Panc1 (cell line): ENCODE results near the gene DHRS2. TPM values are rescaled to one million over a fixed set of nuclear protein-coding genes. Genes with fewer than 3 reads are reported as not detected.

Experiments used
- ATAC-seq: fragments of 200-7000 bp; cut with Tn5 transposase; 2 replicates; pipeline ENCODE4 v1.9.1; 2020; ENCODE audit warnings: mild to moderate bottlenecking, moderate library complexity
- BruUV-seq: library from RNA; stranded (reverse); fragments of 400-500 nt; replicated peaks from 2 replicates; lab custom pipeline; 2021; lab: Mats Ljungman, UMichigan
- CTCF ChIA-PET: fragments of 300-600 bp; sonication (Branson Sonifier 250); formaldehyde crosslinking; loops from one replicate; lab custom pipeline; 2022; ENCODE audit warnings: antibody characterized with exemption; lab: Charles Lee
- POLR2A ChIA-PET: fragments of 300-600 bp; sonication (Branson Sonifier 250); formaldehyde crosslinking; loops from one replicate; lab custom pipeline; 2022; ENCODE audit warnings: antibody characterized with exemption; lab: Charles Lee
- DNase-seq: peaks from one replicate; pipeline ENCODE4 v3.0.0-alpha.2; 2010; ENCODE audit warnings: low read depth, low spot score
- H3K27ac ChIP-seq: 2 replicates; pipeline ENCODE4 v1.5.1; 2011; ENCODE audit warnings: mild to moderate bottlenecking, low read length, inconsistent platforms
- H3K27me3 ChIP-seq: fragments of 200-500 bp; sonication (Bioruptor generic); 2 replicates; pipeline ENCODE4 v1.6.0; 2014; ENCODE audit warnings: low read length, inconsistent platforms; ENCODE audit not compliant: control insufficient read depth, insufficient read depth
- H3K36me3 ChIP-seq: fragments of 200-500 bp; sonication (Bioruptor generic); 2 replicates; pipeline ENCODE4 v1.5.1; 2014; ENCODE audit warnings: inconsistent platforms, mild to moderate bottlenecking, low read length, moderate library complexity; ENCODE audit not compliant: control insufficient read depth, insufficient read depth
- H3K4me1 ChIP-seq: 2 replicates; pipeline ENCODE4 v1.5.1; 2011; ENCODE audit warnings: inconsistent platforms, mild to moderate bottlenecking, low read length, moderate library complexity; ENCODE audit not compliant: control insufficient read depth, insufficient read depth
- H3K4me3 ChIP-seq, 2 experiments: 2 replicates each; pipeline ENCODE4 v1.5.1; 2011 to 2012; ENCODE audit warnings: low read depth in 2 of 2, low read length in 2 of 2, mild to moderate bottlenecking in 2 of 2, inconsistent platforms in 1 of 2, moderate library complexity in 1 of 2
- H3K9me3 ChIP-seq: fragments of 200-500 bp; sonication (Bioruptor generic); 2 replicates; pipeline ENCODE4 v1.5.1; 2014; ENCODE audit warnings: low read depth, mild to moderate bottlenecking, inconsistent platforms, low read length, moderate library complexity; ENCODE audit not compliant: control insufficient read depth, insufficient read depth
- POLR2AphosphoS5 ChIP-seq: IDR thresholded peaks from 2 replicates; pipeline ENCODE4 v1.6.1; 2012; ENCODE audit warnings: mild to moderate bottlenecking, low read depth, low read length, moderate library complexity
- SIN3A ChIP-seq: IDR thresholded peaks from 2 replicates; pipeline ENCODE4 v1.6.1; 2012; ENCODE audit warnings: low read depth, mild to moderate bottlenecking, low read length, moderate library complexity, borderline replicate concordance; ENCODE audit not compliant: insufficient read depth
- TCF7L2 ChIP-seq: IDR thresholded peaks from 2 replicates; pipeline ENCODE4 v1.6.1; 2011; ENCODE audit warnings: mild to moderate bottlenecking, low read depth, low read length, inconsistent platforms
- in situ Hi-C: cut with HindIII; loops from 2 replicates; pipeline ENCODE4 v1.10.0; 2016; ENCODE audit warnings: low sequenced_read_pairs, low pct_unique_long_range_greater_than_20kb
- intact Hi-C: fragments of 100-400 bp; cut with micrococcal nuclease; formaldehyde crosslinking; loops from one replicate; pipeline ENCODE4 v1.10.0; 2022; ENCODE audit not compliant: unreplicated experiment
- total RNA-seq: library from RNA; stranded (reverse); gene quantifications from one replicate; pipeline ENCODE4 v1.2.1, GENCODE V29; 2021; ENCODE audit not compliant: unreplicated experiment
- TF ChIP-seq, protein P1 (sequence below), 2 experiments: IDR thresholded peaks; 2 replicates each; pipeline ENCODE4 v1.6.1; 2011 to 2012; ENCODE audit warnings: low read depth in 2 of 2, control low read depth in 1 of 2, low read length in 1 of 2, mild to moderate bottlenecking in 1 of 2, moderate library complexity in 1 of 2; ENCODE audit not compliant: insufficient read depth in 1 of 2
- TF ChIP-seq, protein P2 (sequence below): fragments of 450-650 bp; IDR thresholded peaks from 2 replicates; pipeline ENCODE4 v1.5.1; 2017; ENCODE audit warnings: mild to moderate bottlenecking

DHRS2 gene
- total RNA-seq, 1 experiment from 2014 or later: 1.0 TPM

DNA sequence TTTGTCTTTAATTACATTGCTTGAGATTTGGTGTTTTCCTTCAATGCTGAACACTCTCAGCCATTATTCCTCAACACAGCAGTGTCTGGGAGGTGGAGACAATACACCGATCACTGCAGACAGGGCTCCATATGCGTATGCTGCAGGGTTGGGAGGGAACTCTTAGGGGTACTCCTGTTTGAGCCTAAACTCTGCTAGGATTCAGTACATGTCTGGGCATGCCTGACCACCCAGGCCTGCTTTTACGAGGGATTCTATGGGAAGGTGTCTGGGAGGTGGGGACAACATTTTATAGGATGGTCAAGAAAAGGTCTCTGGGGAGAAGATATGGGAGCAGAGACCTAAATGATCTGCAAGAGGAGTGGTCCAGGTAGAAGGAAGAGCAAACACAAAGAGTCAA is 34.3 kb downstream of the DHRS2 start:
- H3K4me1 ChIP-seq: no peaks in the 10 kb centered on the region
- H3K4me3 ChIP-seq: no peak overlapping the region
- no peaks in the 10 kb centered on the region for H3K36me3 ChIP-seq
- DNase-seq (no peak), ATAC-seq (no peak)
- intact Hi-C loops: no loop called here
- no peaks in the 10 kb centered on the region for H3K9me3 ChIP-seq
- ChIA-PET CTCF (no interaction called here), POLR2A (no interaction called here)
- H3K27ac ChIP-seq: no peak overlapping the region
- in situ Hi-C loops: no loop called here
- BruUV-seq: no TSS peak
- H3K27me3 ChIP-seq: no peaks in the 10 kb centered on the region
- TF ChIP-seq, protein P1, sequence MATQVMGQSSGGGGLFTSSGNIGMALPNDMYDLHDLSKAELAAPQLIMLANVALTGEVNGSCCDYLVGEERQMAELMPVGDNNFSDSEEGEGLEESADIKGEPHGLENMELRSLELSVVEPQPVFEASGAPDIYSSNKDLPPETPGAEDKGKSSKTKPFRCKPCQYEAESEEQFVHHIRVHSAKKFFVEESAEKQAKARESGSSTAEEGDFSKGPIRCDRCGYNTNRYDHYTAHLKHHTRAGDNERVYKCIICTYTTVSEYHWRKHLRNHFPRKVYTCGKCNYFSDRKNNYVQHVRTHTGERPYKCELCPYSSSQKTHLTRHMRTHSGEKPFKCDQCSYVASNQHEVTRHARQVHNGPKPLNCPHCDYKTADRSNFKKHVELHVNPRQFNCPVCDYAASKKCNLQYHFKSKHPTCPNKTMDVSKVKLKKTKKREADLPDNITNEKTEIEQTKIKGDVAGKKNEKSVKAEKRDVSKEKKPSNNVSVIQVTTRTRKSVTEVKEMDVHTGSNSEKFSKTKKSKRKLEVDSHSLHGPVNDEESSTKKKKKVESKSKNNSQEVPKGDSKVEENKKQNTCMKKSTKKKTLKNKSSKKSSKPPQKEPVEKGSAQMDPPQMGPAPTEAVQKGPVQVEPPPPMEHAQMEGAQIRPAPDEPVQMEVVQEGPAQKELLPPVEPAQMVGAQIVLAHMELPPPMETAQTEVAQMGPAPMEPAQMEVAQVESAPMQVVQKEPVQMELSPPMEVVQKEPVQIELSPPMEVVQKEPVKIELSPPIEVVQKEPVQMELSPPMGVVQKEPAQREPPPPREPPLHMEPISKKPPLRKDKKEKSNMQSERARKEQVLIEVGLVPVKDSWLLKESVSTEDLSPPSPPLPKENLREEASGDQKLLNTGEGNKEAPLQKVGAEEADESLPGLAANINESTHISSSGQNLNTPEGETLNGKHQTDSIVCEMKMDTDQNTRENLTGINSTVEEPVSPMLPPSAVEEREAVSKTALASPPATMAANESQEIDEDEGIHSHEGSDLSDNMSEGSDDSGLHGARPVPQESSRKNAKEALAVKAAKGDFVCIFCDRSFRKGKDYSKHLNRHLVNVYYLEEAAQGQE (IDR thresholded peaks at IDR 0.05; ENCODE audit: insufficient read depth in 1 of 2, low read depth in 2 of 2, low read length in 1 of 2): no peak
- no peak for TF ChIP-seq POLR2AphosphoS5
- TF ChIP-seq, protein P2, sequence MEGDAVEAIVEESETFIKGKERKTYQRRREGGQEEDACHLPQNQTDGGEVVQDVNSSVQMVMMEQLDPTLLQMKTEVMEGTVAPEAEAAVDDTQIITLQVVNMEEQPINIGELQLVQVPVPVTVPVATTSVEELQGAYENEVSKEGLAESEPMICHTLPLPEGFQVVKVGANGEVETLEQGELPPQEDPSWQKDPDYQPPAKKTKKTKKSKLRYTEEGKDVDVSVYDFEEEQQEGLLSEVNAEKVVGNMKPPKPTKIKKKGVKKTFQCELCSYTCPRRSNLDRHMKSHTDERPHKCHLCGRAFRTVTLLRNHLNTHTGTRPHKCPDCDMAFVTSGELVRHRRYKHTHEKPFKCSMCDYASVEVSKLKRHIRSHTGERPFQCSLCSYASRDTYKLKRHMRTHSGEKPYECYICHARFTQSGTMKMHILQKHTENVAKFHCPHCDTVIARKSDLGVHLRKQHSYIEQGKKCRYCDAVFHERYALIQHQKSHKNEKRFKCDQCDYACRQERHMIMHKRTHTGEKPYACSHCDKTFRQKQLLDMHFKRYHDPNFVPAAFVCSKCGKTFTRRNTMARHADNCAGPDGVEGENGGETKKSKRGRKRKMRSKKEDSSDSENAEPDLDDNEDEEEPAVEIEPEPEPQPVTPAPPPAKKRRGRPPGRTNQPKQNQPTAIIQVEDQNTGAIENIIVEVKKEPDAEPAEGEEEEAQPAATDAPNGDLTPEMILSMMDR: no peak
- no peak for TF ChIP-seq SIN3A
- TF ChIP-seq TCF7L2: no peak

DNA sequence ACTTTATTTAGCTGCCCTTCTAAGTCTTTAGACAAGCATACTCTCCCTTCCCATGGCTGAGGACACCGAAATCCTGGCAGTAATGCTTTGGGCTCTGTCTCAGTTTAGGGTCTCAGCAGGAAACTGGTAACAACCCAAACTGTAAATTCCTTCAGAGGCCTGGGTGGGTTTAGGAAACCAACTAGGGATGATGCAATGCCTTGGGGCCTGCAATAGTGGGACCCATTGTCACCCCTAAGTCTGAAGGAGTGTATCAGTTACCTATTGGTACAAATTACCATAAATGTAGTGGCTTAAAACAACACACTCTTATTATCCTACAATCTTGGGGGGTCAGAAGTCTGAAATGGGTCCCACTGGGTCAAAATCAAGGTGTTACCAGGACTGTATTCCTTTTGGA is 36.0 kb downstream of the DHRS2 start:
- no TSS peak for BruUV-seq
- no peaks in the 10 kb centered on the region for H3K4me1 ChIP-seq
- no peaks in the 10 kb centered on the region for H3K9me3 ChIP-seq
- H3K27ac ChIP-seq: no peak overlapping the region
- no peak for ATAC-seq
- intact Hi-C loops: no loop called here
- no peak overlapping the region for H3K4me3 ChIP-seq
- in situ Hi-C loops: no loop called here
- no peak for DNase-seq
- CTCF ChIA-PET: no interaction called here
- TF ChIP-seq, protein P2: no peak
- TF ChIP-seq POLR2AphosphoS5: no peak
- no peak for TF ChIP-seq TCF7L2
- no peak for TF ChIP-seq SIN3A
- TF ChIP-seq, protein P1 (IDR thresholded peaks at IDR 0.05; ENCODE audit: insufficient read depth in 1 of 2, low read depth in 2 of 2, low read length in 1 of 2): no peak
- no peaks in the 10 kb centered on the region for H3K27me3 ChIP-seq
- POLR2A ChIA-PET: no interaction called here
- H3K36me3 ChIP-seq: no peaks in the 10 kb centered on the region
